SK-N-SH treated with all-trans-retinoic acid at 6 μM for 48 hours (cell line): Measurements from ENCODE around the gene TEX14.
"Not testable (repeated sequence)": the region's sequence is repeated elsewhere in the genome, so short reads cannot be mapped to it uniquely, and the experiment has no call there.

Experiments
- ATAC-seq: fragments of 200-7000 bp; cut with Tn5 transposase; 3 replicates; pipeline ENCODE4 v1.9.1; 2020; ENCODE audit warnings: mild to moderate bottlenecking, moderate library complexity
- ARNTL ChIP-seq: fragments of 450-650 bp; formaldehyde crosslinking; IDR thresholded peaks from 2 replicates; pipeline ENCODE4 v1.5.0; 2020; ENCODE audit warnings: low read depth, mild to moderate bottlenecking, moderate library complexity, borderline replicate concordance
- CREB5 ChIP-seq: fragments of 250-450 bp; sonication (Bioruptor Pico); IDR thresholded peaks from 2 replicates; pipeline ENCODE4 v1.5.1; 2020; ENCODE audit warnings: low read depth, mild to moderate bottlenecking, moderate library complexity
- CSRNP3 ChIP-seq: fragments of 250-450 bp; sonication (Bioruptor Pico); IDR thresholded peaks from 2 replicates; pipeline ENCODE4 v1.5.1; 2021; ENCODE audit warnings: mild to moderate bottlenecking, moderate library complexity
- ESRRG ChIP-seq: fragments of 250-450 bp; sonication (Bioruptor Pico); IDR thresholded peaks from 2 replicates; pipeline ENCODE4 v1.6.1; 2021; ENCODE audit warnings: mild to moderate bottlenecking
- GLIS3 ChIP-seq: fragments of 250-450 bp; sonication (Bioruptor Pico); IDR thresholded peaks from 2 replicates; pipeline ENCODE4 v1.5.0; 2020; ENCODE audit warnings: mild to moderate bottlenecking, moderate library complexity
- ISL1 ChIP-seq: fragments of 250-450 bp; sonication (Bioruptor Pico); IDR thresholded peaks from 2 replicates; pipeline ENCODE4 v2.1.2; 2022; ENCODE audit warnings: mild to moderate bottlenecking, moderate library complexity
- PPARA ChIP-seq: fragments of 250-450 bp; sonication (Bioruptor Pico); IDR thresholded peaks from 2 replicates; pipeline ENCODE4 v1.5.0; 2020; ENCODE audit warnings: mild to moderate bottlenecking, borderline replicate concordance
- RARB ChIP-seq: fragments of 250-450 bp; sonication (Bioruptor Pico); IDR thresholded peaks from 2 replicates; pipeline ENCODE4 v1.8.0; 2021; ENCODE audit warnings: mild to moderate bottlenecking, moderate library complexity
- TCF4 ChIP-seq: fragments of 250-450 bp; sonication (Bioruptor Pico); IDR thresholded peaks from 2 replicates; pipeline ENCODE4 v1.8.0; 2021; ENCODE audit warnings: mild to moderate bottlenecking, moderate library complexity, borderline replicate concordance
- TSHZ2 ChIP-seq: fragments of 250-450 bp; sonication (Bioruptor Pico); IDR thresholded peaks from 2 replicates; pipeline ENCODE4 v1.5.0; 2020; ENCODE audit warnings: mild to moderate bottlenecking, moderate library complexity
- ZC3H10 ChIP-seq: fragments of 250-450 bp; sonication (Bioruptor Pico); IDR thresholded peaks from 2 replicates; pipeline ENCODE4 v1.5.1; 2021; ENCODE audit warnings: mild to moderate bottlenecking, moderate library complexity
- ZNF565 ChIP-seq: fragments of 450-650 bp; formaldehyde crosslinking; conservative IDR thresholded peaks from 2 replicates; pipeline ENCODE4 v1.5.0; 2020; ENCODE audit warnings: low read depth, mild to moderate bottlenecking, moderate library complexity
- ZNF8 ChIP-seq: fragments of 450-650 bp; formaldehyde crosslinking; IDR thresholded peaks from 2 replicates; pipeline ENCODE4 v1.5.0; 2020; ENCODE audit warnings: mild to moderate bottlenecking, moderate library complexity

TEX14 gene

GRCh38 chr17:58658804-58659713 is 32.8 kb downstream of the TEX14 start (continued):
- TF ChIP-seq TCF4 (CRISPR knock-in tag) (peak; percentile 98), CSRNP3 (CRISPR knock-in tag) (peak; percentile 100), ZNF8 (CRISPR knock-in tag) (peak; percentile 97), ISL1 (peak; percentile 69), PPARA (CRISPR knock-in tag) (peak; percentile 100), GLIS3 (CRISPR knock-in tag) (peak; percentile 100), CREB5 (CRISPR knock-in tag) (peak; percentile 100)

- not testable (repeated sequence) for ATAC-seq
Measured at GRCh38 chr17:58657962-58658803, 33.7 kb downstream of the TEX14 start.

GRCh38 chr17:58648236-58648635 is 43.6 kb downstream of the TEX14 start:
- ATAC-seq: no peak; the same call in 2 of the 3 replicates

More at GRCh38 chr17:58648236-58648635, 43.6 kb downstream of the TEX14 start:
- TF ChIP-seq ZC3H10 (CRISPR knock-in tag) (no peak), ZNF8 (CRISPR knock-in tag) (no peak), CSRNP3 (CRISPR knock-in tag) (no peak), TCF4 (CRISPR knock-in tag) (no peak), ZNF565 (CRISPR knock-in tag) (no peak), RARB (CRISPR knock-in tag) (no peak), CREB5 (CRISPR knock-in tag) (no peak), TSHZ2 (CRISPR knock-in tag) (no peak), ARNTL (CRISPR knock-in tag) (no peak), ESRRG (CRISPR knock-in tag) (no peak)
